Measurements from ENCODE around the gene PURA.

Gene PURA

DNA sequence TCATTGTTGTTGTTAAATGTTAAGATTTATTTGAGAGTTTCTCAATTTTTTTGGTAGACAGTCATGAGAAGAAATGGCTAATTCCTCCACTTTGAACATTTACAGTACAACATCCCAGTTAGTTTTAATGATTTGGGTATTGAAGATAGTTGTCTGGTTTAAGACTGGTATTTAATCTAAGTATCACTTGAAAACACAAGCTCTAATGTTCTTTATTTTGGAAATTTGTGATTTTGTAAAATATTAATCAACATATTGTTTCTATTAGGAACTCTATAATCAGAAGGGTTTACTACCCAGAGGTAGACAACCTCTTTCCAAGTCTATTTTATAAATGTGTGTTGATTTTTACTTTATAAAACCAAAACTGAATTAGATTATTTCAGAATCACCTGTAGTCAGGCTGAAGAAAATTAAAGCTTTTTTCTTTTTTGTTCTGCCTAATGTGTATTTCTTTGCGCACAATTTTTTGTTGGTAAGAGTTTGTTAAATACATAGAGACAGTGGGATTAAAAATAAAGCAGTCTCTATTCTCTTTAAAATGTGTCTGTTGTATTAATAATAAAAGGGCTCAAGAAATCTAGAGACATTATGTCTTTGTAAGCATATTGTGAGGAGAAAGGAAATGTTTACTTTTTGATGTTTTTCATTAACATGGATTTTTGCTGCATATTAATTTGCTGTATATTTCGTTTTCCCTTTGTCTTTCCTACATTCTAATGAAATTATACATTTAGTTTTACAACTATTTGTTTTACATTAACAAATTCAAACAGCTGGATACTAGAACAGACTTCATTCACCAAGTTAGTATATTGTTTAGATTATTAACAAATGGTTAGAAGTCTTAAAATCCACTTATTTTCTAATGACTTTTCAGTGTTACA, 3.9 kb upstream of the PURA start:
- no peak for DNase-seq (ENCODE audit: low read depth in 2 of 2)

DNA sequence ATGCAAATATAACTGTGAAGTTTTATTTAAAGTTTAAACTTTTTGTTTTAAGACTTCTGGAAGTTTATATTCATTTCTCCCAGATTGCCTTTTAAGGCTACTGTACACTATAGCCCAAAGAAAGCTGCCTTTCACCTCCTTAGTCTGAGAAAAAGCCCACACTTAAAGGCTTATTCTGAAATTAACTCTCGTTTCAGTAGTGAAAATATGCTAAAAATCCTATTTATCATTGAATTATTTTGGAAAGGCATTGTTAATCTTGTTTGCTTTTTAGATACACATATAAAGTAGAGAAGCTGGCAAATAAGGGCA, 3.3 kb upstream of the PURA start:
- DNase-seq (ENCODE audit: low read depth in 2 of 2) = no peak

DNA sequence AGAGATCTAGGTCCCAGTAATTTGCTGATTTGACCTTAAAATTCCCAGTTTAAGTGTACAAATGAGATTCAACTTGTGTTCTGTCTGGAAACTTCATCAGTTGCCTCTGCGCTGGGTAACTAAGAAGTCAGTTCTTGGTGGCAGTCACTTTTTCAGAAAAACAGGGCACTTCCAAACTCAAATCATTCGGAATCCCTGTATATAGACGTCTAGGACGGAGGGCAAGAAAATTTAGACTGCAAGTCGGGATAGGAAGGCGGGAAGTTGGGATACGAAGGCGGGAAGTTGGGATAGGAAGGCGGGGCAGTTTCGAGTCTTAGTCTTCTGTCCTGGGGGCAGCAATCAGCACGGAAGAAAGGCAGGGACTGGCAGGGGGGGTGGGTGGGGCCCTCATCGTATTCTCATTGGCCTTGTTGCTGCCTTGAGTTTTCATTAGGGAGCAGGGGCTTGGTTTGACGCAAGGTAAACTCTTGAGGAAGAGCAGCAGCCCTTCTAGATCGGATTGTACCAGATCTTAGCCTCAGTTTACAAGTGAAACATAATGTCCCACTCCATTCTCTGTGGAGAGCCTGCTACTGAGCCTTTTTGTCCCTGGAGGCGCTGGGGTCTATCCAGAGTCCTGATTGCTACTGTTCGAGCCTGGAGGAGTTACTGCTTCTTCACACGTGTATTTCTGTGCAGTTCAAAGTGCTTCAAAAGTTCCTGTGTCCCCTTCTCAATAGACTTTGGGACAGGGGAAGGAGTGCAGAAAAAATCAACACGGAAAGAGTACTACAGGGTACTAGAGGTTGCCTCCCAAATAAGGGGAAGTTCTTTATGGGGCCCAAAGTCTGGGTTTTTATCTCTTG, 2.7 kb upstream of the PURA start:
- no peak for DNase-seq (ENCODE audit: low read depth in 2 of 2)

DNA sequence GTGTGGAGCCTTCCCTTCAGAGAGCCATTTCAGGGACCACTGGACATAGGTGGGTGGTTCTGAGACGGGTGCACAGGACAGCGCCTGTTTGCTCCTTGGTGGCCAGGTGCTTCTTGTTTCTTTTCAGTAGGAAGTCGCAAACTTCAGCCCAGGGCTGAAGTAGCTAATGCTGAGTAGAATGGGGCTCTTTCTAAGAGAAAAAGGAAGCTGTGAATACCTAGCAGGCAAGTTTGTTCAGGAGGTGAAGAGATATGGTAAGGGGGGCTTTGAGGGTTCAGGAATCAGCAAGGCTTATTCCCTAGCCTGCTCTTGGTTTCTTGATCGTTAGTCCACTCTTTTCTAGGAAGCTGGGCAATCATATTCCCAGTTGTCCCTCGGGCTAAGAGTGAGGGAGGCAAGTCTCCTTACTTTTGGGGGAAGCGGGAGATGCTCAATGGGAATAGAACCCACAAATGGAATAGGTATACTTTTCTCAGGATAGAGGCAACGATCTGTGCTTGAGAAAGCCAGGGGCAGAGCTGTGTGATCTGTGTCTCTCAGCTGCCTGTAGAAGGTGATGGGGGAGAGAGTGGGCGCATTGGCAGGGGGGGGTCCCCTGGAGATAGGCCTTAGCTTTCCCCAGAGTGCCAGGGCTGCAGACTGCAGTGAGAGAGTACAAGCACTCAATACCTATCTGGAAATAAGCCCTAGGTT, 1.9 kb upstream of the PURA start:
- no peak for DNase-seq (ENCODE audit: low read depth in 2 of 2)

DNA sequence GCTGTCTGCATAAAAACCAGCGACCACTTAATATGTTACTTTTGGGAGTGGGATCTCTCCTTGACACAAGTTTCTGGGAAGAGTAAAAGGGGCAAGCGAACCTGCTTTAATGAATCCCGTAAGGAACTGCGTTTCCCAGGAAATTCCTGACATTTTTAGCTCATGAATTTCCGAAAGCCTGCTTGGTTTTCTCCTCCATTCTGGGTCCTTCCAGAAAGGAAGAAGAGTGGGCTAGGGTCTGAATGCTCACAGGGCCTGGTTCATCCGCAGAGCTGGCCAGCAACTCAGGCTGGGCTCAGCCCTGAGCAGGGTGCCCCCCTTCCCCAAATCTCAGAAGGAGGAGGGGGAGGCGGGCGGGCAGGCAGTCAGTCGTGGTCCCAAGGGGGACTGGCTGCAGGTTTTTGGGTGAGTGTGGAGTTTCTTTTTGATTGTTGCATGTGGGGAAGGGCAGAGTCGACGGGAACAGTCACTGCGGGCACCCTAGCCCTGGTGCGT, 1.2 kb upstream of the PURA start:
- no peak for DNase-seq (ENCODE audit: low read depth in 2 of 2)

DNA sequence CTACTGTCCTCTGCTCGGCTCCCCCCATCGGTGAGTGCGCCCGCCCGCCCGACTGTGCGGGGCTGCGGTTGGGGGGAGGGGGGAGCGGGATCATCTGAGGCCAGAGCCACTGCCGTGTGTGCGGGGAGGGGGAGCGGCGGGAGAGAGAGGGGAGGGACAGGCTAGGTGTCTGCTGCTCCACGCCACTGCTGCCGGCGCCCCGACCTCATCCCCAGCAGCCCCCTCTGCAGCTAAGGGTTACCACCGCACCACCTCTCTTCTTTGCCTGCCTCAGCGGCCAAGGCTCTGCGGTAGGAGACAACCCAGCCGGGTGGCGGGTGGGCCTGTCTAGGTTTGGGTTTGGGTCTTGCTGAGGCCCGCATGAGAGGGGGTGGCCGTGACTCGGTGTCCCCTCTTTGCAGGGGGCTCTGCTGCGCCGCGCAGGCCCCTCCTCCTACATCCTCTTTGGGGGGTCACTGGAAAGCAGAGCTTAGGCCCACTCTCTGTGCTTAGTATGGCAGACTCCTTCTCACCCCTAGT, 670 bp upstream of the PURA start:
- DNase-seq (ENCODE audit: low read depth in 2 of 2) = no peak

DNA sequence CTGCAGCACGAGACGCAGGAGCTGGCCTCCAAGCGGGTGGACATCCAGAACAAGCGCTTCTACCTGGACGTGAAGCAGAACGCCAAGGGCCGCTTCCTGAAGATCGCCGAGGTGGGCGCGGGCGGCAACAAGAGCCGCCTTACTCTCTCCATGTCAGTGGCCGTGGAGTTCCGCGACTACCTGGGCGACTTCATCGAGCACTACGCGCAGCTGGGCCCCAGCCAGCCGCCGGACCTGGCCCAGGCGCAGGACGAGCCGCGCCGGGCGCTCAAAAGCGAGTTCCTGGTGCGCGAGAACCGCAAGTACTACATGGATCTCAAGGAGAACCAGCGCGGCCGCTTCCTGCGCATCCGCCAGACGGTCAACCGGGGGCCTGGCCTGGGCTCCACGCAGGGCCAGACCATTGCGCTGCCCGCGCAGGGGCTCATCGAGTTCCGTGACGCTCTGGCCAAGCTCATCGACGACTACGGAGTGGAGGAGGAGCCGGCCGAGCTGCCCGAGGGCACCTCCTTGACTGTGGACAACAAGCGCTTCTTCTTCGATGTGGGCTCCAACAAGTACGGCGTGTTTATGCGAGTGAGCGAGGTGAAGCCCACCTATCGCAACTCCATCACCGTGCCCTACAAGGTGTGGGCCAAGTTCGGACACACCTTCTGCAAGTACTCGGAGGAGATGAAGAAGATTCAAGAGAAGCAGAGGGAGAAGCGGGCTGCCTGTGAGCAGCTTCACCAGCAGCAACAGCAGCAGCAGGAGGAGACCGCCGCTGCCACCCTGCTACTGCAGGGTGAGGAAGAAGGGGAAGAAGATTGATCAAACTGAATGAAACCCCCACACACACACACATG, 654 bp downstream of the PURA start:
- no peak for DNase-seq (ENCODE audit: low read depth in 2 of 2)

DNA sequence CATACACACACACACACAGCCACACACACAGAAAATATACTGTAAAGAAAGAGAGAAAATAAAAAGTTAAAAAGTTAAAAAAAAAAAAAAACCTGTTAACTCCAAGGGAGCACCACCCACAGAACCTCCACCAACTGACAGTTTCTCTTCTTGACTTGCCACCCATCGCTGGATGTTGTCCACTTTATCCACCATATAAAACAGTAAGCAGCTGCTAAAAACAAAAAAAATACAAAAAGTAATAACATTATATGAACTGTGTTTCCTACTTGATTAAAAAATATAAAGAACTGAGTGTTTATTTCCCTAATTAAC, 1.2 kb downstream of the PURA start:
- DNase-seq (ENCODE audit: low read depth in 2 of 2) = no peak

DNA sequence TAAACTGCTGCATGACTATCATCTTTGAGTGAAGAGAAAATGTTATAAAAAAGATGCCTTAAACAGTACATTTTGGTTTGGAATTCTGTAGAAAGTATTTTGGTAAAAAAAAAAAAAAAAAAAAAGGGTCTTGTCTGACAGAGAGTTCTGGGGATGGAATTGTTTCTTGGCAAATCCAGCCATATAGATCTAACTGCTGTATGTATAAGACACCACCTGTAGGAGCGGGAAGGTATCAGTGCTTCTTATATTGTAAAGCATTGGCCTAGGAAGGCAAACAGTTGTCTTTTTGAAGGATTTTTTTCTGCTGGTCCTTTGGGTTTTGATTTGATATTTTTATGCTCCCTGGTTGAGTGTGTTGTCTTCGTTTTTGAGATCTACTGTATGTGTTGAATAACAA, 2.8 kb downstream of the PURA start:
- DNase-seq (ENCODE audit: low read depth in 2 of 2) = no peak

DNA sequence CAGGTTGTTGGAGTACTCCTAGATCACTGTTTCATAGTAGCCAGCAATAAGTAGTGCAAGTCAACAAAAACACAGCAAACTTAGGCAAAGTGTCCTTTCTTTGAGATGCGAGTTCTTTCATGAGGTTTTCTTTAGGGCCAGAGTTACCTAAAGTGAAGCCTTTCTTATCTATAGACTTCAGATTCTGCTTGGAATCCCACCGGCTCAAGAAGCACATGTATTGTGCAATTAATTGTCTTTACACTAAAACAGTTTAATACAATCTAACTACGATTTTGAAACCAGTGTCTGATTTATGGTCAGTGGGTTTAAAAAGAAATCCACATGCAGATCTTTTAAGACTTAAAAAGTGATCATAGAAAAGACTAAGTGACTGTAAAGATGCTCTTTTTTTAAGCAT, 3.6 kb downstream of the PURA start:
- no peak for DNase-seq (ENCODE audit: low read depth in 2 of 2)

DNA sequence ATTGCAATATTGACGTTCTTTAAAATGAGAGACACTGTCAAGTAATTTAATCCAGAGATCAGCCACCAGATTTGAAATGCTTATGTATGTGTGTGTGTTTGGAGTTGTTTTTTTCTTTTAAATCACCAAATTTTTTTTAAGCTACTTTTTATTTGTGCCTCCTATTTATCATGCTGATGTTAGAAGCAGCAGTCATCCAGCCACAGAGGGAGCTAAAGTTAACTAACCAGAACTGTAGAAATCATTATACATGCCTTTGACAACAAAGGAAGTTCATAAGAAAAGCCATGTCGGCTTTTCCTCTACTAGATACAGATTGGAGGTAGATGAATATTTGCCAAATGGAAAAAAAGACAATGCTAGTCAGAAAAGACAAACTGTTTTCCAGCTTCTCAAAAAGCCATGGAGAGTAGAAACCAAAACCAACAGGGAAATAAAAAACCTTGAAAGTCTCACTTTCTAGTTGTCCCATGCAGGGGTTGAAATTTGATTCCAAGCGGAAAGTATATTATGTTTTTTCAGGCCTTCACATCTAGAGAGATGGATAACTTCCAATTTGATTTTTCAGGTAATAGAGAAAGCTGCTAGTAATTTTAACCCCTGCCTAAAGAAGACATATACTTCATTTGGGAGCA, 4.5 kb downstream of the PURA start:
- DNase-seq (ENCODE audit: low read depth in 2 of 2) = no peak

DNA sequence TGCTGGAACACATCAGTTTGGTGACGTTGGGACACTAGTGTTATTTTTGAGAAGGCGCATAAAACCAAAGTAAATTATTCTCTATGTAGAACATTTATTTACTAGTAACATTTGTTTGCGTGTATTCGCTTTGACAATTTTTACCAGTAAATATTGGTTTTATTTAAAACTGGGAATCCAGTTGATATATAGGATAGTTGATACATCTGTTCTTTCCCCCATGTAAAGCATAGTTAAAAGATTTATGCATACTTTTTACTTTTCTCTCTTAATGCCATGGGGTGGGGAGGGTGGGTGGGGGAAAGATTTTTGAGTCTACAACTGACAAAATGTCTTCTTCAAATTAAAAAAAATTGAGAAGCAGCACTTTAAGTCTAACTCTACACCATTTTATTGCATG, 11.7 kb downstream of the PURA start, which contains the start of gene IGIP:
TSS of gene IGIP (plus strand) at position 301 of the 400 bp plus-strand sequence. CDS start 2,540 bp downstream, outside the sequence.
- DNase-seq (ENCODE audit: low read depth in 2 of 2) = no peak

DNA sequence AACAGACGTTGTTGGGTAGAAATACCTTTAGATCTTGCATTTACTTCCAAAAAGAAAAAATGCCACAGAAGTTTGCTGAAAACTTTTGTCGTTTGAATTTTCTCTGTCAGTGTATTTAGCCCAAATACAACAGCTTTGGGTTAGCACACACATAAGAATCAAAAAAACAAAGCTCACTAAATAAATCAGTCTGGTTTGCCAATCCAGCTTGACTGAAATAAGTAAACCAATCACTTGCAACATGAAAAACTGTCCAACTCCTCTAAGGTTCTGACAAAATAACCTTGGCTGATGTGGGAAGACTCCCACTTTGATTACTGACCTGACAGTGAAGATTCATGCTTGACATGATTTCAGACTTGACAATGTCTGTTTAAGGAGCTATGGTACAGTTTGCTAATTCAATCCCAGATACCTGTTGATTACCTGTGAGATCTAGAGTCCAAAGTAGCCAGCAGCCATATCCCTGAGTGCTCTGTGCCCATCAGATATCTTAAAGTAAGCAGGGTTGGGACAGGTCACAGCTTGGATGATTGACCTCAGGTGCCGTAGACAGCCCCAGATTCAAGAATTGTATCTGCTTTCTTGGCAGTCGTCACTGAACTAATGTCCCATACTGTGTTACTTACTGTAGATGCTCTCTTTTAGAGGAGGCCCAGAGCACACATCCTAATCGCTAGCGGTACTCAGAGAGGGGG, 12.6 kb downstream of the PURA start:
- no peak for DNase-seq (ENCODE audit: low read depth in 2 of 2)

DNA sequence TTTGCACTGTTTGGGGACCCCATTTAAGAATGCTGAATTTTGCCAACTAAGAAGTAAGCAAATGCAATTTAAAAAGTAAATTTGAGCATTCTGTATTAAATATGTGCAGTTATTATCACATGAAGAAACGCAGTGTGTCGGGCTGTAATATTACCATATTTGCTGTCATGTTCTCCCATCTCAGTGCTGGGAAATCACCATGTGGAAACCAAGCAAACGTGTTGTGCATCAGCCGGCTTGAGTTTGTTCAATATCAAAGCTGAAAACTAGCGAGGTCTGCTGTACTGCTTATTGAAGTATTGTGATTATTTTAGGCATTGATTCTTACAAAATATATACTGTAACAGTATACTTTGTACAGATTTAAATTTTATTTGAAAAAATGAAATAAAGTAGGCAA, 14.5 kb downstream of the PURA start:
- no peak for DNase-seq (ENCODE audit: low read depth in 2 of 2)

DNA sequence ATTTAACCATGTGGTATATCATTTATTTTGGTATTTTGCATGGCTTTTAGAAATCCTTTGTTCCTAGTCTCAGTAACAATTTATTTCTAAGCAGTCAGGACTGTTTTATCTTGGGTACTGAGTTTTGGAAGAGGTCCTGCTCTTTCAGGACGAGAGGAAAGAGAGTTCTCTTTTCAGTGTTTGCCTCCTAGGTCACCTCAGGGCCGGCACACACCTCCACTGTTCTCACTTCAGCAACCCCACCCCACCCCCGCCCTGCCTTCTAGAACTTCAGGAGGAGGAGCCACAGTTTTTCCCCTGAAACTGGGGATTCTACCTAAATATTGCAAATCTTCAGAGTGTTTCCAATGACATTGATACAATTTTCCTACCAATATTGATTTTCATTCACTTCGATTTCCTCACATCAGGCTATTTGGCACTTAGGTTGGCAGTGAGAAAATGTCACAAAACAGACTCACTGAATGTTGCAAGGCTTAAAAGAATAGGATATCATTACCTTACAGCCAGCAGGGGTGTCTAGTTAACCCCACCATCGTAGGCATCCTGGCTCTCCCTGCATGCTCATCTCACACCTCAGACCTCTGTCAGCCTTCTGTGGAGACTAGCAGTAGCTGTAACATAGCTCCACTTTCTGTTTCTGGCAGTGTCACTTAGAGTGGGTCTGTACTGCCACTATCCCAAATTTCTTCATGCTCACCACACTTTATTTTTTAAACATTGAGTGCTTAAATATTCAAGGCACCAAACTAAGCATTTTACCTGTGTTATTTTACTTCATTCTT, 17.2 kb downstream of the PURA start:
- no peak for DNase-seq (ENCODE audit: low read depth in 2 of 2)

DNA sequence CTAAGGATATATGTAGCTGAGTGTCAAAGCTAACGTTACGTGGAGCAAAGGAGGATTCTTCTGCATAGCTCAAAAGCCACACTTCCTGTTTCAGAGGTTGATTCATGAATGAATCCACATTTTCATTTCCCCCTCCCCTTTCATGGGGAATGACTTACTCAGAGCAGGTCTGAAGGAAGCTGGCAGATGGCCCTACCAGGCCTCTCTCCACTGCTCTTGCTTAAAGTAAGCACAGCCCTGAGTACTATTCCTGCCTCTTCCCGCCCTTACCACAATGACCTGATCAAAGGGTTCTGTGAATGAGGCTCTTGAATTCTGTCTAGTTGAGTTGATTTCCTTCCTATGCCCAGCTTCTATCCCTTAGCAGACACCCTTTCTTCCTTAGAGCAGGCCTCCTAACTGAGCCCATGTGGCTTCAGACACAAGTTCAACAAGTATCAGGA, 18.1 kb downstream of the PURA start:
- DNase-seq (ENCODE audit: low read depth in 2 of 2) = no peak

DNA sequence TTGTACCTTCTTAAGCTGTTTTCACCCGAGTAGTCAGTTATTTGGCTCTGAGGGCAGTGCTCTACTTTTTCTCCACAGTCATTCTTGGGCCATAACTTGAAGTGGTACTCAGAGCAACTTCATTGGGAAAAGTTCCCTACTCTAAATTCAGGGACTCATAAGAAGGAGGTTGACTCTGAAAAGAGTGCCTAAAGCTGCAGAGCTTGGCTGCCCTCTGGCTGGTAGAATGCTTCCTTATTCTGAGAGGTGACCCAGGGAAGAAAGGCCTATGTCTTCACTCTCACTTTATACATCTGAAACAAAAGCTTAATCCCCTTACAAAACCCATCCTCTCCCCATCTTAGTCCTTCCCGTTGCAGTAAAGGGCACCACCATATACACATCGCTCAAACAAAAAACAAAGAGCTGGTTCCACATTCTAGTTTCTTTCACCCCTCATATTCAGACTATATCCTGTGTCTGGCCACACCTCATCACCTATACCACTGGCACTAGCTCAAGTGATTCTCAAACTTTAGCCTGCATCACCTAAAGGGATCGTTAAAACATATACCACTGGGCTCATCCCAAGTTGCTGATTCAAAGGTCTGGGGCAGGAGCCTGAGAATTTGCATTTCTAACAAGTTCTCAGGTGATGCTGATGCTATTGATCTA, 19.7 kb downstream of the PURA start:
- DNase-seq (ENCODE audit: low read depth in 2 of 2) = no peak

DNA sequence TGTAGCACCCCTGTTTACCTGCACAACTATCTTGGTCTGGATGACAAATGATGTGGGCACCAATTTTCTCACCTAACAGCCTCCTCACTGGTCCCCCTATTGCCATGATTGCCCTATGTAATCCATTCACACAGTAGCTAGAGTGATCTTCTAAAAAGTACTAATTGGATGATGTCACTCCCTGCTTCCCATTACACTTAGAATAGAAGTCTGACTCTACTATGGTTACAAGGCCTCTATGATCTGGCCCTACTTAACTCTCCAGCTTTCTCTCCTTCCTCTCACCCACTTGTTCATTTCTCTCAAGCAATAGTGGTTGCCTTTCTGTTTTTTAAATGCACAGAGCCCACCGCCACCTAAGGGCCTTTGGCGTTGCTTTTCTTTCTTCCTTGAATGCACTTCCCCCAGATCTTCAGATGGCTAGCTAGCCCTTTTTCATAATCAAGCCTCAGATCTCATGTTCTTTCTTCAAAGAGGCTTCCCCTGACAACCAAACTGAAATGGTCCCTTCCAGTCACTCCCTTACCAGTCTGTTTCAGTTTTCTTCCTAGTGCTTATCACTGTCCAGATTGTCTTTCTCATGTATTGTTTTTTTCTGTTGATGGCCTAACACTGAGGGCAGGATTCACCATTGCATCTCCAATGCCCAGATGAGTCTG, 20.5 kb downstream of the PURA start:
- DNase-seq (ENCODE audit: low read depth in 2 of 2) = no peak

All from stimulated activated CD4-positive, alpha-beta T cell treated with anti-CD3 and anti-CD28 coated beads, Interleukin-1b, Interleukin-23, amount 100 ng/mL, for 1 hour (primary cell).